Measurements from ENCODE around the gene GPANK1. TPM values are rescaled to one million over a fixed set of nuclear protein-coding genes. Genes with fewer than 3 reads are reported as not detected.

The GPANK1 gene
- total and polyA plus RNA-seq, 2 of the 4 experiments (the other 2 are of a cell fraction): 6.1 to 13.8 TPM

DNA sequence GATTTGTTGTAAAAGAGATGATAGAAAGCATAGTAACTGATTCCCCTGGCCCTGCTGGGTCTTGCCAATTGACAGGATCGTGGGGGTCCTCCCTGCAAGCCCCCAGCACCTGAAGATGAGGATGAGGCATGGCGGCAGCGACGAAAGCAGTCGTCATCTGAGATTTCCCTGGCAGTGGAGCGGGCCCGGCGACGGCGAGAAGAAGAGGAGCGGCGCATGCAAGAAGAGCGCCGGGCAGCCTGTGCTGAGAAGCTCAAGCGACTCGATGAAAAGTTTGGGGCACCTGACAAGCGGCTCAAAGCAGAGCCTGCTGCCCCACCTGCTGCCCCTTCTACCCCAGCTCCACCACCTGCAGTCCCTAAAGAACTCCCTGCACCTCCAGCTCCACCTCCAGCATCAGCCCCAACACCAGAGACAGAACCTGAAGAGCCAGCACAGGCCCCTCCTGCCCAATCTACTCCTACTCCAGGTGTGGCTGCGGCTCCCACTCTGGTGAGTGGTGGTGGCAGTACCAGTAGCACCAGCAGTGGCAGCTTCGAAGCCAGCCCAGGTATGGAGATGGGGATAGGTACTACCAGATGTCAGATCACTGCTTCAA lies 37.0 kb downstream of the GPANK1 start:
- Histone ChIP-seq H4K5ac (ENCODE audit: low read depth, low read length) (no peak overlapping the region), H2AFZ (replicated peaks; ENCODE audit: low read length, poor library complexity) (no peak overlapping the region), H3K27ac (ENCODE audit: insufficient read depth, low read length) (no peak overlapping the region), H2BK20ac (ENCODE audit: low read depth, low read length) (no peak overlapping the region), H3K9me3 (ENCODE audit: control insufficient read depth, insufficient read depth, low read length) (no peaks in the 10 kb centered on the region), H2BK5ac (ENCODE audit: low read depth, low read length, poor library complexity, severe bottlenecking) (no peak overlapping the region), H3K9me1 (ENCODE audit: insufficient read depth, low read length) (peaks cover 6% of the 10 kb centered on the region), H4K20me1 (ENCODE audit: insufficient read depth, low read length) (peaks cover 38% of the 10 kb centered on the region), H2AK5ac (ENCODE audit: low read depth, low read length) (no peak overlapping the region), H3K14ac (replicated peaks; ENCODE audit: low read depth, low read length) (no peak overlapping the region), H3K4me1 (ENCODE audit: control insufficient read depth, insufficient read depth, low read length) (no peaks in the 10 kb centered on the region), H3K56ac (ENCODE audit: extremely low read depth, insufficient read depth, low read length) (no peak overlapping the region), H3K23ac (ENCODE audit: low read depth, low read length) (no peak overlapping the region), H3K4me2 (ENCODE audit: low read depth, low read length) (no peak overlapping the region), H3K79me1 (ENCODE audit: low read depth in 1 of 2, low read length in 2 of 2) (peaks cover 30 to 73% of the 10 kb centered on the region in 2 experiments), H3K4ac (ENCODE audit: low read depth, low read length) (no peak overlapping the region), H2AK9ac (replicated peaks; ENCODE audit: low read depth, low read length, poor library complexity) (no peak overlapping the region), H4K91ac (ENCODE audit: insufficient read depth, low read depth, low read length) (no peak overlapping the region), H3K36me3 (ENCODE audit: control insufficient read depth, insufficient read depth, low read length) (peaks cover 92% of the 10 kb centered on the region), H2BK15ac (ENCODE audit: low read depth, low read length) (no peak overlapping the region), H3K18ac (ENCODE audit: low read depth, low read length) (no peak overlapping the region), H3K9ac (ENCODE audit: low read depth, low read length) (no peak overlapping the region), H4K8ac (ENCODE audit: low read depth in 2 of 2, low read length in 2 of 2) (no peak overlapping the region), H3K4me3 (ENCODE audit: insufficient read depth, low read depth, low read length) (no peak overlapping the region), H3K27me3 (ENCODE audit: control insufficient read depth, insufficient read depth, low read length) (no peaks in the 10 kb centered on the region), H2BK120ac (ENCODE audit: low read depth, low read length) (no peak overlapping the region)
- ATAC-seq (ENCODE audit: low read depth): no peak
- dilution Hi-C loops (cut with HindIII; ENCODE audit: low sequenced_read_pairs, unreplicated experiment): no loop called here
- intact Hi-C loops (cut with micrococcal nuclease): no loop called here
- in situ Hi-C loops (cut with MboI; ENCODE audit: low sequenced_read_pairs): no loop called here
- ChIA-PET CTCF (no interaction called here), POLR2A (ENCODE audit: unreplicated experiment) (interaction anchor here (0.6 kb wide), 1 partner anchor 181 kb away, joined by 3 read pairs; no protein-coding TSS in a partner anchor)
- DNase-seq: no peak
- TF ChIP-seq SMC3 (IDR thresholded peaks at IDR 0.05; ENCODE audit: low read depth, low read length) (no peak), RAD21 (IDR thresholded peaks at IDR 0.05; ENCODE audit: low read length) (no peak), RFX5 (IDR thresholded peaks at IDR 0.05; ENCODE audit: low read depth, low read length) (no peak), FOS (IDR thresholded peaks at IDR 0.05; ENCODE audit: low read depth, low read length) (no peak), BHLHE40 (IDR thresholded peaks at IDR 0.05; ENCODE audit: low read depth, low read length) (no peak), CEBPB (IDR thresholded peaks at IDR 0.05; ENCODE audit: low read depth, low read length) (no peak), MAFK (IDR thresholded peaks at IDR 0.05; ENCODE audit: low read depth, low read length) (no peak), NFE2L2 (IDR thresholded peaks at IDR 0.05; ENCODE audit: low read depth, low read length) (no peak), CHD1 (IDR thresholded peaks at IDR 0.05; ENCODE audit: low read depth, low read length) (no peak), MXI1 (IDR thresholded peaks at IDR 0.05; ENCODE audit: borderline replicate concordance, low read depth, low read length) (no peak), MAZ (IDR thresholded peaks at IDR 0.05; ENCODE audit: borderline replicate concordance, low read depth, low read length) (no peak), POLR2A (IDR thresholded peaks at IDR 0.05; ENCODE audit: low read depth, low read length) (no peak), RCOR1 (IDR thresholded peaks at IDR 0.05; ENCODE audit: insufficient replicate concordance, low read length) (no peak)
- TF ChIP-seq, protein P1, sequence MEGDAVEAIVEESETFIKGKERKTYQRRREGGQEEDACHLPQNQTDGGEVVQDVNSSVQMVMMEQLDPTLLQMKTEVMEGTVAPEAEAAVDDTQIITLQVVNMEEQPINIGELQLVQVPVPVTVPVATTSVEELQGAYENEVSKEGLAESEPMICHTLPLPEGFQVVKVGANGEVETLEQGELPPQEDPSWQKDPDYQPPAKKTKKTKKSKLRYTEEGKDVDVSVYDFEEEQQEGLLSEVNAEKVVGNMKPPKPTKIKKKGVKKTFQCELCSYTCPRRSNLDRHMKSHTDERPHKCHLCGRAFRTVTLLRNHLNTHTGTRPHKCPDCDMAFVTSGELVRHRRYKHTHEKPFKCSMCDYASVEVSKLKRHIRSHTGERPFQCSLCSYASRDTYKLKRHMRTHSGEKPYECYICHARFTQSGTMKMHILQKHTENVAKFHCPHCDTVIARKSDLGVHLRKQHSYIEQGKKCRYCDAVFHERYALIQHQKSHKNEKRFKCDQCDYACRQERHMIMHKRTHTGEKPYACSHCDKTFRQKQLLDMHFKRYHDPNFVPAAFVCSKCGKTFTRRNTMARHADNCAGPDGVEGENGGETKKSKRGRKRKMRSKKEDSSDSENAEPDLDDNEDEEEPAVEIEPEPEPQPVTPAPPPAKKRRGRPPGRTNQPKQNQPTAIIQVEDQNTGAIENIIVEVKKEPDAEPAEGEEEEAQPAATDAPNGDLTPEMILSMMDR (conservative IDR thresholded peaks at IDR 0.05; ENCODE audit: low read depth, low read length): no peak
- TF ChIP-seq, protein P2, sequence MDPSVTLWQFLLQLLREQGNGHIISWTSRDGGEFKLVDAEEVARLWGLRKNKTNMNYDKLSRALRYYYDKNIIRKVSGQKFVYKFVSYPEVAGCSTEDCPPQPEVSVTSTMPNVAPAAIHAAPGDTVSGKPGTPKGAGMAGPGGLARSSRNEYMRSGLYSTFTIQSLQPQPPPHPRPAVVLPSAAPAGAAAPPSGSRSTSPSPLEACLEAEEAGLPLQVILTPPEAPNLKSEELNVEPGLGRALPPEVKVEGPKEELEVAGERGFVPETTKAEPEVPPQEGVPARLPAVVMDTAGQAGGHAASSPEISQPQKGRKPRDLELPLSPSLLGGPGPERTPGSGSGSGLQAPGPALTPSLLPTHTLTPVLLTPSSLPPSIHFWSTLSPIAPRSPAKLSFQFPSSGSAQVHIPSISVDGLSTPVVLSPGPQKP (IDR thresholded peaks at IDR 0.05; ENCODE audit: borderline replicate concordance, low read depth, low read length): no peak
- TF ChIP-seq, protein P3, sequence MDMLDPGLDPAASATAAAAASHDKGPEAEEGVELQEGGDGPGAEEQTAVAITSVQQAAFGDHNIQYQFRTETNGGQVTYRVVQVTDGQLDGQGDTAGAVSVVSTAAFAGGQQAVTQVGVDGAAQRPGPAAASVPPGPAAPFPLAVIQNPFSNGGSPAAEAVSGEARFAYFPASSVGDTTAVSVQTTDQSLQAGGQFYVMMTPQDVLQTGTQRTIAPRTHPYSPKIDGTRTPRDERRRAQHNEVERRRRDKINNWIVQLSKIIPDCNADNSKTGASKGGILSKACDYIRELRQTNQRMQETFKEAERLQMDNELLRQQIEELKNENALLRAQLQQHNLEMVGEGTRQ (IDR thresholded peaks at IDR 0.05; ENCODE audit: low read depth, low read length): no peak
- WGBS, 2 experiments (ENCODE audit: extremely low coverage in 2 of 2, insufficient read length in 1 of 2): 96% methylated on average over 12 of the region's 19 CpGs; no CpG with 5 or more reads in 1 of the 2 experiments
- no TSS peak for BruUV-seq (replicated peaks)

Measured in IMR-90 (cell line).